Measurements from ENCODE around the gene HAVCR2. TPM values are rescaled to one million over a fixed set of nuclear protein-coding genes. Genes with fewer than 3 reads are reported as not detected.

HAVCR2 gene
- total RNA-seq, 4 donors from 2014 or later: 11.7 to 84.9 (median 17.1) TPM

GRCh38 chr5:157088342-157088990 lies 20.4 kb downstream of the HAVCR2 start:
- ATAC-seq (ENCODE audit: low FRiP score) (no peak), DNase-seq (ENCODE audit: low spot score) (no peak)
- TF ChIP-seq CTCF (IDR thresholded peaks at IDR 0.05): no peak

DNA sequence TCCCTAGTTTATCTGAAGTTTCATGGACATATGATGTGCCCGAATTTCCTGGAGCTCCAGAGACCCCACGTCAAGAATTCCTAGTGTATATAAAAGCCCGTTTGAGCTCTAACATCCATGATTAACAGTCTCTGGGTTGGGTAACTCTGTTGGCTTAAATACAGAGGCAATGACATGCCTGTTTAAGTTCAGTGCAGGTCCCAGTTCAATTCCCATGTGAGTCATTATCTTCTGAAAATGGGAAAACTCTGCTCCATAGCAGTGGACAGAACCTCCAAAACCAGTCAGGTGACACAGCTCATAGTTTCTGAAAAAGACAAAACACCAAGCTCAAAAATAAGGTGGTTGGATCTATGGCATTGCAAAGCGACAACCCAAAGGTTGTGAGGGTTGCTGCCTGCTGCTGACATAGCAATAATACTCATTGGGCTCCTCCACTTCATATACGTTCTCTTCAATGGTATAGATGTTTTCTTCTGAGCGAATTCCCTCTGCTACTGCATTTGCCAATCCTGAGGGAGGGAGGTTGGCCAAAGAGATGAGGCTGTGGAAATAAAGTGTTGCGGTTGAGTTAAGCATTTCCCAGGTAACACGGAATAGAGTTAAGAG lies 22.0 kb downstream of the HAVCR2 start:
- DNase-seq (ENCODE audit: low spot score) (no peak), ATAC-seq (ENCODE audit: low FRiP score) (no peak)
- TF ChIP-seq CTCF (IDR thresholded peaks at IDR 0.05): no peak

DNA sequence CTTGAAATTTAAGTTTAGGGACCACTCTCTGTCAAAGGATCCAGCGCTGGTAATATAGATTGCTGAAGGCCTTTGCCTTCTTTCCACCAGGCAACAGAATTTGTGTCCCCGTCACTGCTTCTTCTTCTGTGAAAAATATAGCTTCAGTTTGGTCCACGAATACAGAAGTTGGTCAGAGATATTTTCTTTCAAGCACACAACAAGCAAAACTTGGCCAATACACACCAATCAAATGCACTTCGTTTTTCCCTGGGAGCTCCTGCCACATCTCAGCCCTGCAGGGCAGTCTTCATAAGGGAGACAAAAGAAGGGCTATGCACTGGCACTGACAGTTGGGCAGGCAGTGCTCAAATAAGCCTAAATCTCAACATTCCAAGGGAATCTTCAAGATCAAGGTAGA lies 22.9 kb downstream of the HAVCR2 start:
- no peak for TF ChIP-seq CTCF (IDR thresholded peaks at IDR 0.05)
- DNase-seq (ENCODE audit: low spot score): no peak
- no peak for ATAC-seq (ENCODE audit: low FRiP score)

DNA sequence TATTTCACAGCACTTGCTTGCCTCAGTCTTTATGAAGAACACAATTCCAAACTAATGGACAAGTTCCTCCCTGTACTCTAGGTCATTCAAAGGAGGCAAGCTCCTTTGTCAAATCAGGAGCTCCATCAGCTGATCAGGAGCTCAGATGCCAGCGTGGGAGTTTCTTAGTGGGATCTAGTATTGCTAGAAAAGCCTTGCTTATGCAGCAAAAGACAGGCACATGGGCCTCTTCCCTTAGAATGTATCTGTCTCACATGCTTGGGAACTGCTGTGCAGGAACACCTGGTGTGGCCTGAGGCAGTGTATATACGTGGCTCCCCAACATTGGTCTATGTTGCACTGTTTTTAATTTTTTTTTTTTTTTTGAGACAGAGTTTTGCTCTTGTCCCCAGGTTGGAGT lies 28.6 kb downstream of the HAVCR2 start:
- no peak for TF ChIP-seq CTCF (IDR thresholded peaks at IDR 0.05)
- DNase-seq (ENCODE audit: low spot score): no peak
- ATAC-seq (ENCODE audit: low FRiP score): no peak

DNA sequence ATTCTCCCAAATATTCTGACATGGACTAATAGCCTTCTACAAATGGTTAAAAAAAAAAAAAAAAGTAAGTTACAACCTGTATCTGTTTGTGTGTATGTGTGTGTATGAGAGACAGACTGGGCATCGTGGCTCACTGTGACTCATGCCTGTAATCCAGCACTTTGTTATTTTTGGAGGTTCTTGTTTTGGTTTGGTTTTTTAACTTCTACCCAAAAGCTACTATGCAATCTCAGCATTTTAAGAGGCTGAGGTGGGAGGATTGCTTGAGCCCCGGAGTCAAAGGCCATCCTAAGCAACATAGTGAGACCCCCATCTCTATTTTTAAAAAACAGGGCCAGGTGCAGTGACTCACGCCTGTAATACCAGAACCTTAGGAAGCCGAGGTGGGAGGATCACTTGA lies 32.3 kb downstream of the HAVCR2 start:
- DNase-seq (ENCODE audit: low spot score) (no peak), ATAC-seq (ENCODE audit: low FRiP score) (no peak)
- no peak for TF ChIP-seq CTCF (IDR thresholded peaks at IDR 0.05)

- DNase-seq (ENCODE audit: low spot score) (no peak), ATAC-seq (ENCODE audit: low FRiP score) (no peak)
- TF ChIP-seq CTCF (IDR thresholded peaks at IDR 0.05): no peak
Observed at GRCh38 chr5:157072508-157072907, 36.3 kb downstream of the HAVCR2 start.

GRCh38 chr5:157069949-157070348 lies 38.9 kb downstream of the HAVCR2 start:
- ATAC-seq (ENCODE audit: low FRiP score) (no peak), DNase-seq (ENCODE audit: low spot score) (no peak)
- no peak for TF ChIP-seq CTCF (IDR thresholded peaks at IDR 0.05)

Data from omental fat pad (tissue), 4 donors.